ENCODE data around the gene NDUFB1.

Gene NDUFB1

GRCh38 chr14:92154283-92154942 lies 32.9 kb upstream of the NDUFB1 start:
- TF ChIP-seq TAF1 (IDR thresholded peaks at IDR 0.05; ENCODE audit: borderline replicate concordance, insufficient read depth, low read length) (no peak), FOXP2 (optimal IDR thresholded peaks at IDR 0.05; ENCODE audit: borderline replicate concordance, extremely low read depth, extremely low read length, insufficient read depth) (no peak), REST (IDR thresholded peaks at IDR 0.05; ENCODE audit: insufficient read depth in 1 of 2, low read depth in 2 of 2, low read length in 2 of 2) (no peak), SIN3A (IDR thresholded peaks at IDR 0.05; ENCODE audit: borderline replicate concordance, insufficient read depth, low read length) (no peak), POLR2AphosphoS5 (IDR thresholded peaks at IDR 0.05; ENCODE audit: low read depth, low read length) (no peak)

DNA sequence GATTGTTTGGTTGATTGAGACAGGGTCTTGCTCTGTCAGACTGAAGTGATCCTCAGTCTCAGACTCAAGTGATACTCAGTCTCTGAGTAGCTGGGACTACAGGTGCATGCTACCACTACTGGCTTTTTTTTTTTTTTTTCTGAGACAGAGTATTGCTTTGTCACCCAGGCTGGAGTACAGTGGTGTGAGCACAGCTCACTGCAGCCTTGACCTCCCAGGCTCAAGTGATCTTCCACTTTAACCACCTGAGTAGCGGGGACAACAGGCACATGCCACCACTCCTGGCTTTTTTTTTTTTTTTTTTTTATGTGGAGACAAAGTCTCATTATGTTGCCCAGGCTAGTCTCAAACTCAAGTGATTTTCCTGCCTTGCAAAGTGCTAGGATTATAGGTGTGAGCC lies 32.1 kb upstream of the NDUFB1 start:
- TF ChIP-seq TAF1 (IDR thresholded peaks at IDR 0.05; ENCODE audit: borderline replicate concordance, insufficient read depth, low read length): no peak
- no peak for TF ChIP-seq SIN3A (IDR thresholded peaks at IDR 0.05; ENCODE audit: borderline replicate concordance, insufficient read depth, low read length)
- no peak for TF ChIP-seq FOXP2 (optimal IDR thresholded peaks at IDR 0.05; ENCODE audit: borderline replicate concordance, extremely low read depth, extremely low read length, insufficient read depth)
- no peak for TF ChIP-seq POLR2AphosphoS5 (IDR thresholded peaks at IDR 0.05; ENCODE audit: low read depth, low read length)
- TF ChIP-seq REST (IDR thresholded peaks at IDR 0.05; ENCODE audit: insufficient read depth in 1 of 2, low read depth in 2 of 2, low read length in 2 of 2): no peak

GRCh38 chr14:92144708-92145107 lies 23.2 kb upstream of the NDUFB1 start:
- TF ChIP-seq POLR2AphosphoS5 (IDR thresholded peaks at IDR 0.05; ENCODE audit: low read depth, low read length): no peak
- TF ChIP-seq FOXP2 (optimal IDR thresholded peaks at IDR 0.05; ENCODE audit: borderline replicate concordance, extremely low read depth, extremely low read length, insufficient read depth): no peak
- TF ChIP-seq REST (IDR thresholded peaks at IDR 0.05; ENCODE audit: insufficient read depth in 1 of 2, low read depth in 2 of 2, low read length in 2 of 2): no peak
- no peak for TF ChIP-seq TAF1 (IDR thresholded peaks at IDR 0.05; ENCODE audit: borderline replicate concordance, insufficient read depth, low read length)
- TF ChIP-seq SIN3A (IDR thresholded peaks at IDR 0.05; ENCODE audit: borderline replicate concordance, insufficient read depth, low read length): no peak

GRCh38 chr14:92143962-92144361 lies 22.5 kb upstream of the NDUFB1 start:
- TF ChIP-seq TAF1 (IDR thresholded peaks at IDR 0.05; ENCODE audit: borderline replicate concordance, insufficient read depth, low read length) (no peak), FOXP2 (optimal IDR thresholded peaks at IDR 0.05; ENCODE audit: borderline replicate concordance, extremely low read depth, extremely low read length, insufficient read depth) (no peak), REST (IDR thresholded peaks at IDR 0.05; ENCODE audit: insufficient read depth in 1 of 2, low read depth in 2 of 2, low read length in 2 of 2) (no peak), SIN3A (IDR thresholded peaks at IDR 0.05; ENCODE audit: borderline replicate concordance, insufficient read depth, low read length) (no peak), POLR2AphosphoS5 (IDR thresholded peaks at IDR 0.05; ENCODE audit: low read depth, low read length) (no peak)

All from PFSK-1 (cell line).